Activated T-cell treated with anti-CD3 and anti-CD28 coated beads for 1 hour (primary cell): ENCODE results near the gene KCNQ5.

Source experiments
- DNase-seq: peaks from one replicate; pipeline ENCODE4 v3.0.0-alpha.2; 2020; ENCODE audit warnings: low read depth

The KCNQ5 gene

DNA sequence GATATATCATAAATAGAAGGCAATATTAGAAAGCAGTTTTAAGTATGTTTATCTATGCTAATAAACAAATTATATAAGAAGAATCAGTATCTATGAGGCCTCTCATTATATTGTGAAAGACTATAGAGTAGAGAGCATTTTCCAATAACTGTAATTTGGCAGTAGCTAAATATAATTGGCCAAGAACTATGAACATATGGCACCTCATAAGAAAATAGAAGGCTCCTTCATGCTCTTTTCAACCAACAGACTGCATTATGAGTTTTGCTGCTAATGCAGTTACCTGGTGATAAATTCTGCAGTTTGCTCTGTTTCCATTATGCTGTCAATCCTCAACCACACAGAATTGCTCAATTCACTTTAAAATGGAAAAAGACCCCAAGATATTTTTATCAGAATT, 382.4 kb downstream of the KCNQ5 start:
- no peak for DNase-seq

DNA sequence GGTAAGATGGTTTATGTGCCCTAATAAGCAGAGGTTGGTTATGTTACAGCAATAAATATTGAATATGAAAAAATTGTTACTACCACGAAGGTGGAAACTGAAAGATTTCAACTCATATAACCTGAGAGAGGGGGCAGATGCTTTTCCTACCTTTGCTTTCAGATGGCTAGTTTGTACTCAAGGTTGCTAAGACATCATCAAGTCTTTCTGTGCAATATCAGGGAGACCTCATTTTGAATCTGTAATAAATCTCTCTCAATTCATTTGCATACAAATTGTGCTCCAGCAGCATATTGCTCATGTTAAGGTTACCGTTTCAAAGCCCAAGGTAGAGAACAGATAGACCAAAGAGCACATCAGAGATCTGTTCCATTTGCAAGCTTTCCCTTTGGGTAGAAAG, 383.0 kb downstream of the KCNQ5 start:
- DNase-seq: no peak

DNA sequence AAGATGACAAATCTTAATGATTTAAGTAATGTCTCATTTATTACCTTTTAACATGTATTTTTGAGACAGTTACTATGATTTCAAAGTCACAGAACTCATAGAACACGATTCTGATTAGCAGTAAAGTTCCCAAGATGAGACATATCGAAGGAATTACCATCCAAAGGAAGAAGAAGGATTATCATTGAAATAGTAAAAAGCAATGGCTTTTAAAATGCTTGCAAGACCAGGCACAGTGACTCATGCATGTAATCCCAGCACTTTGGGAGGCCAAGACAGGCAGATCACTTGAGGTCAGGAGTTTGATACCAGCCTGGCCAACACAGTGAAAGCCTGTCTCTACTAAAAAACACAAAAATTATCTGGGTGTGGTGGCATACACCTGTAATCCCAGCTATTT, 384.3 kb downstream of the KCNQ5 start:
- DNase-seq: no peak

DNA sequence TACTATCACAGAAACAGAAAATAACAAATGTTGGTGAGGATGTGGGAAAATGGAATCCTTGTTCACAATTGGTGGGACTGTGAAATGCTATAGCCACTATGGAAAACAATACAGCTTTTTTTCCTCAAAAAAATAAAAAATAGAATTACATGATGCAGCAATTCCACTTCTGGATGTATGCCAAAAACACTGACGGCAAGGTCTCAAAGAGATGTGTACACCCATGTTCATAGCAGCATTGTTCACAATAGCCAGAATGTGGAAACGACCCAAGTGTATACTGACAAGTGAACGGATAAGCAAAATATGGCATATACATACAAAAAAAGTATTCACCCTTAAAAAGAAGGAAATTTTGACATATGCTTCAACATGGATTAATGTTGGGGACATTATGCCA, 390.1 kb downstream of the KCNQ5 start:
- no peak for DNase-seq

DNA sequence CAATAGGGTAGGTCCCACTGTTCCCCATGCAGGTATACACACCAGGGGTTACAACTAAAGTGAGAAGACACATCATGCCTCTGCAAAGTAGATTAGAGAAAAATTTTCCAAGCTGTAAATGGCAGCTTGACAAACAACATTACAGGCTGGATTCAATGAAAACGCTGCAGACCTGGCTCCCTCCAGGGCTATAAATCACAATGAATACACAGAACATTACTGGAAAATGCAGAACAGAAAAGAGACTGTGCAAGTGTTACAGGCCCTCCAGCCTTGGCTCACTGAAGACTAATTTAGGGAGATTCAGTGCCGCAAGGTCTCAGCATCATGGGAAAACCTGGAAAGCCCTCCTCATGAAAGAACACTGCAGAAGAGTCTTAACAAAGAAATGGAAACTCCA, 395.6 kb downstream of the KCNQ5 start:
- DNase-seq: no peak

DNA sequence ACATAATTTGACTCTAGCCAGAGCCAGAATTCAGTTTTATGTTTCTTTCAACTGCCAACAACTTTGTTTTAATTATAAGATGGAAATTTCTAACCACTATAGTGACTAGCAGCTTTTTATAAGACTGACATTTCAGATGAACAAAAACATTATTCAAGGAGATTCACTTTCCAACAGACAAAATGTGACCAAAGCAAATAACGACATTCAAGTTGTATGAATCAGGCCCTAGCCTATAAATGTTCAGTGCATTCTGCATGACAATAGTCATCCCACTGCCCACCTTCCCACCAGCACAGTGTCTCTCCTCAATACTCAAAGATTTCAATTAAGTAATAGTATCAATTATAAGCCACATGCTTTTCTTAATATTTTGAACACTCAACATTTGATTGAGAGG, 402.7 kb downstream of the KCNQ5 start:
- DNase-seq: no peak

DNA sequence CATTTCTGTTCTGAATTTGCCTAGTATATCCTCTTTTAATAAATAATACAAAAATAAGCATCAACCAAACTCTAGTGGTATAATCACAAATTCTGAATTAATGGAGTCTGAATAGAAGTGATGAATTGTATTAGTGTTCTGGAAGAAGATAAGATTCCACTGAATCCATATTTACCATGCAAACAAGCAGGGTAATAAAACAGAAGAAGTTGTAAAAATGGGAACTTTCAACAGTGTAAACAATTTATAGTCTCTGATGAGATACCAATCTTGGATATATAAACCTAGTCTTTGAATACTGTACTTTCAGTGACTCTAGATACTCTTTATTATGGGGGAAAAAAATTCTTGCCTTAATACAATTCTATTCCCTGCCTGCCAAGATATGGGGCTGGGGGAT, 405.8 kb downstream of the KCNQ5 start:
- DNase-seq: no peak

DNA sequence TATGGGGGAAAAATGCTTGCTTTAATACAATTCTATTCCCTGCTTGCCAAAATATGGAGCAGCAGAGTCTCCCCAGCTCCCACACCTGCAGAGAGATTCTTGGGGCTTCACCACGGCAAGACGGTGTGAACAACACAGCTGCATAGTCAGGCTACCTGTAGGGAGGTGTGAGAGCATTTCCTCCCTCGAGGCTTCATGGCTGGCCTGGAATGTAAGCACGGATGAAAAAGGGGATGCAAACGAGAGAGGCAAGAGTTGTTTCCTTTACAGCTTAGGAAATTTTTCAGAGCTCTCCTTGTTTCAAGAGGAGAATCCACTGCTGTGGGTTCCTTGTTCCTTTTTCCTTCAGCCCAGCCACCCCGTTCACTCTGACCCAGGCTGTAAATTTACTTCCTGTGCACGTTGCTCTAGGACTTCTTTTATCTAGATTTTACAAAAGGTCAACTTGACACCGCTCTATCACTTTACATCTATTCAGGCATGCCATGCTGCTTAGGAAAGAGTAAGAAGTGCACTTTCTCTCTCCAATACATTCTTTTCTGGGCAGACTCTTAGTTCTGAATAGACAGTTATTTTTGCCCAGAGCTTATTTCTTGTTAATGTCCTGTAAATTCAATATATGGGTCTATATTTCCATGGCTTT, 406.4 kb downstream of the KCNQ5 start:
- DNase-seq: no peak

DNA sequence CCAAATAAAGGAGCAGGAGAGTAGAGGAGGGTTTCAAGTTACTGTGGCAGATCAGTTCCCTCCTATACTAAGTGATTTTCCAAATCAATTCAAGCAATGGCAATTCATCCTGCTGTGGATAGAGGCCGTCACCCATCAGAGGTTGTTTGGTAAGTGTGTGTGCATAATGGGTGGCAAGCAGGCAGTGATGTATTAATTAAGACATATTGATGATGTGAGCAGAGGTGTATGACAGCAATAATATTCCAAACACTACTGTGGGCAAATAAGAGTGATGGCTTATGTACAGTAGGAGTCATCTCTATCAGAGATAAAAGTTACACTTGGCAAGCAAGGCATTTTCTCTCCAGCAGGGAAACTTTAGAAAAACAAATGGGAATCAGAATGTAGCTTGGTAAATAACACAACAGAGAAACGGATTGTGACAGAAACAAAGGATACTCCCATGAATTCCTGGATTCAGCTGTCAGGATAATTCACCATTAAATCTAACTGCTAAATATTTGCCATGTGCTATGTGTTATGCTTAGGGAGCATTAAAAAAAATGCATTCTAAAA, 407.1 kb downstream of the KCNQ5 start:
- DNase-seq: no peak

DNA sequence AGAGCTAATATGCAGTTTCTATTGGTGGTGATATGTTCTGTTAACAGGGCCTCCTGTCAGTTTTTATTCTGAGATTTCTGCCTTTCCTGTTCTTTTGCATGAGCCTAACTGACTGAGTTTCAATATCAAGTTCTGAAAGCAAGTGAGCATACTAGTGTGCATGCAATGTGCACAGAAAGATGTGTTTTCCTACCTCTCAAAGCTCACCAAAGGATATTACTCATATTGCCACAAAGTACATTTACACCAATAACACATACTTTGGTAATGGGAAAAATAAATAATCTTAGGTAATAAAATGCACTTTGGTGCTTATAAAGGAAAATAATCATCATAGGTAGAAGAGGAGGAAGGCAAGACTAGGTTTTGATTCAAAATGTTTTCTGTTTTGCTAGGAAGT, 408.4 kb downstream of the KCNQ5 start:
- no peak for DNase-seq

DNA sequence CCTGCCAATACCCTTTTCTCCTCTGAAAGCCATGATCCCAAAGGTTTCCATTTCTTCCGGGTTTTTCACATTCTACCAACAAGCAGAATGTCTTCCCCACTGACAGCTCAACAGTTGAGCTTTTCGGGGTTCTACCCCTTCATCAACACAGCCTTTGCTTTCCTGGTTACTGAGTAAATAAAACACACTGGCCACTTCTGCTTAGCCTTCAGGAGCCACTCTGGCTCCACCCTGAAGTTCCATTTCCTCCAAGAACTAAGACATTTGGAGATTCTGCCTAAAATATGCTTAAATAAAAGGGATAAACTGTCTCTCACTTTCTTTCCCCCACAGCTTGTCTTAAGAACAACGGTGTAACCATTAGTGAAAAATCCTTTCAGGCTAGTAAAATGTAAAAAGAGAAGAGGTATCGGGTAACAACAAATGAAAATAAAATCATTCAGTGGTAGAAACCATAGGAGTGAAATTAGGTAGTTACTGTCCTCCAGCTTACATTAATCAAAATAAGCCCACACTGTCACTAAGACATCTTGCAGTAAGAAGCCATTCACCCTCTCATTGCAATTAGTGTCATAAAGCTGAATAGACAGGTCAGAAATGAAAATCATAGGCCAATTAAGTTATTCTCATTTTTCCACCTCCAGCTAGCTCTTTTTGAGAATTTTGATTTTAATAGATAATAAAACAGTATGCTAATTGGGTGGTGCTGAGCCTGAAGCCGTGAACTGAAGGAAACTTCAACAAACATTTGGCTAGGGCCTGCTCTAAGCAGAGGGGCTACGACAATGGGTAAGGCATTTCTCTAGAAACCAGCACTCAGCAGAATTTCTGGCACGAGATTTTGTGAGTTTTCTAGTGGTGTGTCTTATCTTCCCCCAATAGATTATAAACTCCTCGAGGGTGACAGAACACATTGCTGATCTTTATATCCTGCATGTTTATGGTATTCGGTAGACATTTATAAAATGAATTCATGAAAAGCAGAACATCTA, 409.2 kb downstream of the KCNQ5 start:
- no peak for DNase-seq

DNA sequence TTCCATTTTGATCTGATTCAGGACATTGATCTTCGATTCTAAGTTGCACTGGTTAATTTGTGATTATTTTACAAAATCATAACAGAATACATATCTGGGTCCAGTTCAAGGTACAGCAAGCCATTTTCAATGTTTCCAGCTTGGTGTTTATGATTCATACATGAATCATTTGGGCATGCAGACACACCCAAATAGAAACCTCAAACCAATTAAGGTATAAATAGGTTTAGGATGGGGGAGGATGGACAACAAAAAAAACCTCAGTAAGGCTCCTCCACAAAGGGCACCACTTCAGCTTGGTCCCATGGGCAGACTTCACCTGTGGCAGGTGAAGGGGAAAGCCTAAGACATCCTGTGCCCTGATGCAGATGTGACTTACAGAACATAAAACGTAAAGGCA, 410.7 kb downstream of the KCNQ5 start:
- no peak for DNase-seq

DNA sequence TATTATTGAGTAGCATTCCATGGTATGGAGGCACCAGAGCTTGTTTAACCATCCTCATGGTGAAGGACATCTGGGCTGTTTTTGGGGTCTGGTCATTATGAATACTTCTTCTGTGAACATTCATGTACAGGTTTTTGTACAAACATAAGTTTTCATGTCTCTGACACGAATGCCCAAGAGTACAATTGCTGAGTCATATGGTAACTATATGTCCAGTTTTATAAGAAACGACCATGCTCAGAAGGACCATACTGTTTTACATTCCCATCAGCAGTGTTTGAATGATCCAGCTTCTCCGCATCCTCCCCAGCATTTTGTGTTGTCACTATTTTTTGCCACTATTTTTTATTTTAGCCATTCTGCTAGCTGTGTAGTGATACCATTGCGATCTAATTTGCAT, 414.8 kb downstream of the KCNQ5 start:
- no peak for DNase-seq

DNA sequence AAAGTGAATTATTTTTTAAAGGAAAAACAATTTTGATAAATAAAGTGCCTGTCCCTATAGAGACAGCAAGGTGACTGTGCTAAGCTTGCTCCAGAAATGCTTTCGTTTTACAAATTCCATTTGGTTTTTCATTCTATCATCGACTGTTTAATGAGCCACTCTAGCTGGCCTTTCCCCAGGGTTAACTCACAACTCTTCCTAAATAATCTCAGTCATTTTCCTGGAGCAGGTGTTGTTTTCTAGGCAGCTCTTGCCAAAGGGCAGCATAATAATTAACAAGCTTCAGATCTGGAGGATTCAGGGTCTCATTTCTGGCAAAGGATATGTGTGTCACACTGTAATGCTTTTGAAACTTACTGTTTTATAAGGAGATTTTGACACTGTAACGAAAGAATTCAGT, 419.2 kb downstream of the KCNQ5 start:
- DNase-seq: no peak

DNA sequence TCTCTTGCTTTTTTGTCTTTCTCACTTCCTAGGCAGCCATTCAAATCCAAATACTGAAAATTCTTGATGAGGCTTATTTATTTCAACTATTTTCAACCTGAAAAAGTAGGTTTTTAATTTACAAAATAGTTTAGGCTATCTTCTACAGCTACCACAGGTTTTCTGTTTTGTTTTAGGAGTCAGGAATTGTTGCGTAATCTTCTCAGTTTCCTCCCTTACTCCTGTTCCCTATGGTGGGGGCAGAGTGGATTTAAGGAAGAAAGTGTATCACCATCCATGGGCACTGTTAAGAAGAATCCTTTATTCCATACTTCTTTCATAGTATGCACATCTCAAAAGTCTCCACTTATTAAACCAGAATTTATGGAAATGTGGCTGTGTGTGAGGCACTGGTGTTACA, 421.0 kb downstream of the KCNQ5 start:
- no peak for DNase-seq

DNA sequence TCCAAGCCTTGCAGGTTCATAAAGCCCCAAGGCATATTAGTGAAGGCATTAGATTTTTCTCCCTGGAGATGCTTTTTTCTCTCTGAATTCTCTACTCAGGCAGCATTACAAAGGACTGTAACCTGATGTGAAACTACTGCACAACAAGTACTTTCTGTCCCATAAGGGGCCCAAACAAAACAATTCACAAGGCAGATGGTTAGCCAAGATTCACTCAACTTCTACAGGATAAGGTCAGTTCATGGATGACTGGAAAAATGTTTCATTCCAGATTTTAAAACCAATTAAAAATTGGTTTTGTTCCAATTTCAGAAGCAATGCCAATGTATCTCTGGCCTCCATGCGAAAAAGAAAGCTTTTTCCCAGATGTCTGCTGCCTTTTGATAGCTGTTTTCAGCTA, 421.6 kb downstream of the KCNQ5 start:
- DNase-seq: no peak

DNA sequence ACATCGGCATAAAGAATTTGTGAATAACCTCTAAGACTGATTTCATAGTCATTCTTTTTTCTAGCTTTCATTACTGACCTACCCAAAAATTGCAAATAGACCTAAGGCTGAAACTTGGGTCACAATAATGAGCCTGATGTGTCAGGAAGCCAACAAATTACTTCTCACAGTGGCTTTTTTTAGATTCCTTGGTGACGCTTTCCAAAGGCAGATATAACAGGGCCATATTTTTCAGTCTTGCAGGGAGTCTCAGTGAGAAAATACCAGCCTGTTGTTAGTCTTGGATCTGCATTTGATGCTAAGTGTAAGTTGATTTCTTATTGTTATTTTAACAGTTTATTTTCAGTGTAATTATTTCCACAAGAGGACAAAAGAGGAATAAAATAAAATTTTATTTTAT, 423.7 kb downstream of the KCNQ5 start:
- DNase-seq: no peak

DNA sequence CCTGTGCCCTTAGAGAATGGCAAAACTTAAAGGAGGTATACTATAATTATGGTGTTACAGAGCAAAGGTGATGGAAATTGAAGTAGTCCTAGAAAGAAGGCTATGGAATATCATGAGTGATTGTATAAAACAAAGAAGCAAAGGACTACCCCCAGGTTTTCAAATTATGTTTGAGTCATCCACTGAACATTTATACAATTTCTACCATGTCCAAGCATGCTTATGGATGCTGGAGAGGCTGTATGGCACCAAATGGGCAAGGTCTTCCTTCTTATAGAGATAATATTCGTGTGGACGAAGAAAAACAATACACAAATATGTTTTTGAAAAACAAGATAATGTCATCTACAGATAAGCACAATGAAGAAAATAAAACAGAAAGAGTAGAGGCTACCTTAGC, 425.9 kb downstream of the KCNQ5 start:
- DNase-seq: no peak

DNA sequence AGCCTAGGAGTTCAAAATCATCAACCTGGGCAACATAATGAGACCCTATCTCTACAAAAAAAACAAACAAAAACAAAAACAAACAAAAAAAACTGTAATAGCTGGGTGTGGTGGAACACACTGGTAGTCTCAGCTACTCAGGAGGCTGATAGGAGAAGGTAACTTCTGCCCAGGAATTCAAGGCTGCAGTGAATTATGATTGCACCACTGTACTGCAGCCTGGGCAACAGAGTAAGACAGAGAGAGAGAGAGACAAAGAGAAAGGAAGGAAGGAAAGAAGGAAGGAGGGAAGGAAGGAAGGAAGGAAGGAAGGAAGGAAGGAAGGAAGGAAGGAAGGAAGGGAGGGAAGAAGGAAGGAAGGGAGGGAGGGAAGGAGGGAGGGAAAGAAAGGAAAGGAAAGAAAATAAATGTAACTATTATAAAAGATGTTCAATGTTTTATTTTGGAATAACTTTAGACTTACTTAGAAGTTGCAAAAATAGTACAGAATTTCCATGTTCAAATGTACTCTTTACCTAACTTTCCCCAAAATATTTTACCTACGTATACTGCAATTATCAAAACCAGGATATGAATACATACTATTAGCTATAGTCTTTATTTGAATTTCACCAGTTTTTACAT, 428.2 kb downstream of the KCNQ5 start:
- DNase-seq: no peak

DNA sequence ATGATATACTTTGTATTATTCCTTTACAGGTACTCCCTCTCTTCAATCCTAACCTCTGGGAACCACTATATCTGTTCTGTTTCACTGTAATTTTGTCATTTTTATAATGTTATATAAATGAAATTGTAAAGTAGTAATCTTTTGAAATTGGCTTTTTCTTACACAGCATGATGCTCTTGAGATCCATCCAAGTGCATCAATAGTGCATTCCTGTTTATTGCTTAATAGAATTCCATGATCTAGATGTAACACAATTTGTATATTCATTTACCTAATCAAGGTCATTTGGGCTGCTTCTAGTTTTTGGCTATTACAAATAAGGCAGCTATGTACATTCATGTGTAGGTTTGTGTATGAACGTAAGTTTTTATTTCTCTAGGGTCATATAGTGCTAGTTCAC, 428.8 kb downstream of the KCNQ5 start:
- DNase-seq: no peak

DNA sequence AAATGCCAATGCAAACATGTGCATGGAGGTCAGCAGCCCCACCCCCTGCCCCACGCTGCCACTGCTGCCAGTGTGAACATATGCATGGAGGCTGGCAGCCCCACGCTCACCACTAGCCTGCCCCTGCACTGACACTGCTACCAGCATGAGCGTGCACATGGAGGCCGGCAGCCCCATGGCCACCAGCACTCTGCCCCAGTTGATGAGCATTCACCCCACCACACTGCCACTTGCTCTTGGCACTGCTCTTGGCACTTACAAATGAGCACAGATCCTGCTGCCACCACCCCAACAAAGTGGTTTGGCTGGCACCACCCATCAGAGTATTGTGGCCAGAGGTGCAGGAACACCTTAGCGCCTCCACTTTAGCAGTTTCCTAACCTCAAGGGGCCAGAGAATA, 429.3 kb downstream of the KCNQ5 start:
- no peak for DNase-seq

DNA sequence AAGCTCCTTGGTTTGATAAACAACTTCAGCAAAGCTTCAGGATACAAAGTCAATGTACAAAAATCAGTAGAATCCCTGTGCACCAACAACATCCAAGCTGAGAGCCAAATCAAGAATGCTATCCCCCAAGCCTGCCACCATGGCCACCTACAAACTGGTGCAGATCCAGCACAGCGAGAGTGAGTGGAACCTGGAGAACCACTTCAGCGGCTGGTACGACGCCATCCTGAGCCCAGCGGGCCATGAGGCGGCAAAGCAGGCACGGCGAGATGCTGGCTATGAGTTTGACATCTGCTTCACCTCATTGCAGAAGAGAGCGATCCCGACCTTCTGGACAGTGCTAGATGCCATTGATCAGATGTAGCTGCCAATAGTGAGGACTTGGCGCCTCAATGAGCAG, 433.1 kb downstream of the KCNQ5 start:
- DNase-seq: no peak

DNA sequence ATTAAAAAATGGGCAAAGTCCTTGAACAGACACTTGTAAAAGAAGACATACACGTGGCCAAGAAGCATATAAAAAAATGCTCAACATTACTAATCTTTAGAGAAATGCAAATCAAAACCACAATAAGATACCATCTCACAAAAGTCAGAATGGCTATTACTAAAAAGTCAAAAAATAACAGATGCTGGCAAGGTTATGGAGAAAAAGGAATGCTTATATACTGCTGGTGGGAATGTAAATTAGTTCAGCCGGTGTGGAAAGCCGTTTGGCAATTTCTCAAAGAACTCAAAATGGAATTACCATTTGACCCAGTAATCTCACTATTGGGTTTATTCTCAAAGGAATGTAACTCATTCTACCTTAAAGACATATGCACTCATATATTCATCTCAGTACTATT, 436.9 kb downstream of the KCNQ5 start:
- DNase-seq: no peak
